Activated T-helper 2 cell treated with anti-CD3 and anti-CD28 coated beads, Interferon-gamma antibody, Interleukin-2, Interleukin-4, amounts not matched to agents 10 μg/mL and 5 μg/mL and 100 μg/mL, durations not matched to agents 14 hours and 24 hours and 36 hours (primary cell): ENCODE data around the gene GCK. TPM values are rescaled to one million over a fixed set of nuclear protein-coding genes. Genes with fewer than 3 reads are reported as not detected.

ENCODE experiments used
- DNase-seq: peaks from one replicate; pipeline ENCODE4 v3.0.0; 2021; ENCODE audit warnings: low spot score
- H3K27ac Mint-ChIP-seq: one replicate; pipeline ENCODE4 v1.8.0; 2021; ENCODE audit warnings: mixed read lengths
- H3K27me3 Mint-ChIP-seq: one replicate; pipeline ENCODE4 v1.8.0; 2021; ENCODE audit warnings: low read depth, mixed read lengths
- H3K36me3 Mint-ChIP-seq: one replicate; pipeline ENCODE4 v1.8.0; 2021; ENCODE audit warnings: low read depth, mixed read lengths
- H3K4me1 Mint-ChIP-seq: one replicate; pipeline ENCODE4 v1.8.0; 2021; ENCODE audit warnings: low read depth, mixed read lengths
- H3K4me3 Mint-ChIP-seq: one replicate; pipeline ENCODE4 v1.8.0; 2021; ENCODE audit warnings: low read depth, mild to moderate bottlenecking, moderate library complexity, mixed read lengths
- H3K9me3 Mint-ChIP-seq: one replicate; pipeline ENCODE4 v1.8.0; 2021; ENCODE audit warnings: mixed read lengths
- intact Hi-C: fragments of 100-400 bp; cut with micrococcal nuclease; formaldehyde crosslinking; loops from one replicate; pipeline ENCODE4 v1.15.1; 2023
- total RNA-seq: library from RNA; stranded (reverse); gene quantifications from 2 replicates; pipeline ENCODE4 v1.2.3, GENCODE V29; 2022

Gene GCK
- total RNA-seq, 1 donor from 2014 or later = 1.8 TPM

DNA sequence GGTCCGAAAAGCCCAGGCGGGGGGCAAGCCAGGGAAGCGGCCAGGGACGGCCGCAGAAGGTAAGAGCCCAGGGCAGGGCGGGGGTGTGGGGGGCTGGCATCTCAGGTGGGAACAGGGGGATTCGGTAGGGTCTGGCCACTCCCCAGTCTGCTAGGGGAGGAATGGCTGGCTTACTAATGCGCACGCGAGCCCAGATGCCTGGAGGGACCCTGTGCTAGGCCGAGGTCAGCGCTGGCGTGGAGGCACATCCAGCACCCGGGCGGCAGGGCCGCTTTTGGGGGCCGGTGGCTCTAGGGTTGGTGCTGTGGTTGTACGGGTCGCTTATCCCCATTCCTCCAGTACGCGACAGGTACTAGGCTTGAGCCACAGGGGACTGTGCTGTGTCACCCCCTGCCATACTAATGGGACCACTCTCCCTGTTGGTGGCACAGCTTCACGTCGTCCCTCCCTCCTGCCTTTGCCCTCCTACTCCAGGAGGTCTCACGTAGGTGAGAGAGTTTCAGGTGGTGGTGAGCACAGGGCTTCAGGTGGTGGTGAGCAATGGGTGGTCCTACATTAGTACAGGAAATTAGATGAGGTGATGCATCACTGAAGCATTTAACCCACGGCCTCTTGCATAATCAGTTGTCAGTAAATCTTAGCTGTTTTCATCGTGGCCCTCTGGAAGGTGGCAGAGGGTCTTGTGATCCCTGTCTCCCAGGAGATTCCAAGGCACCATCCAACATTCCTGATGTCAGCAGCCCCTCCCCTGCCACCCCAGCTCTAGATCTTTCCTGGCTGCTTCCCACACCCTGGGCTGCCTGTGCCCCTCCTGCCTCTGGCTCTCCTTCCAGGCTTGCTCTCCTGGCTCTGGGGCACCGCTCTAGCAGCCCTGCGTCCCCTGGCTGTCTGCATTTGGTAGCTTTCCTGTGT, 84.1 kb downstream of the GCK start:
- DNase-seq = no peak
- Mint-ChIP-seq H3K27me3 (peaks cover 5% of the 10 kb centered on the region), H3K4me3 (peak overlapping the region; percentile 79), H3K36me3 (peaks cover 3% of the 10 kb centered on the region), H3K4me1 (peaks cover 9% of the 10 kb centered on the region), H3K27ac (peak overlapping the region; percentile 38), H3K9me3 (no peaks in the 10 kb centered on the region)
- intact Hi-C loops = no loop called here

- no peak for DNase-seq
Measured at GRCh38 chr7:44103923-44104859, 85.0 kb downstream of the GCK start, which contains the start of gene AEBP1. TSS of gene AEBP1 (plus strand) at chr7:44104345. CDS start at chr7:44104666, 321 bp downstream.

GRCh38 chr7:44103566-44103922, 85.7 kb downstream of the GCK start:
- peaks cover 3% of the 10 kb centered on the region for H3K36me3 Mint-ChIP-seq
- H3K9me3 Mint-ChIP-seq = no peaks in the 10 kb centered on the region
- DNase-seq = no peak
- peaks cover 11% of the 10 kb centered on the region for H3K4me1 Mint-ChIP-seq
- H3K27me3 Mint-ChIP-seq = peaks cover 5% of the 10 kb centered on the region
- peak overlapping the region; percentile 75 for H3K4me3 Mint-ChIP-seq
- intact Hi-C loops = no loop called here
- H3K27ac Mint-ChIP-seq = peak overlapping the region; percentile 38

More at GRCh38 chr7:44103923-44104859, 85.0 kb downstream of the GCK start, which contains the start of gene AEBP1:
- H3K4me3 Mint-ChIP-seq = peak within 1 kb of the TSS; percentile 79
- peaks cover 5% of the 10 kb centered on the region for H3K27me3 Mint-ChIP-seq
- peaks cover 3% of the 10 kb centered on the region for H3K36me3 Mint-ChIP-seq
- H3K4me1 Mint-ChIP-seq = peaks cover 11% of the 10 kb centered on the region
- peak within 1 kb of the TSS; percentile 38 for H3K27ac Mint-ChIP-seq
- H3K9me3 Mint-ChIP-seq = no peaks in the 10 kb centered on the region
- intact Hi-C loops = no loop called here

- intact Hi-C loops = no loop called here
- Mint-ChIP-seq H3K4me1 (peaks cover 13% of the 10 kb centered on the region), H3K4me3 (peak overlapping the region; percentile 75), H3K36me3 (no peaks in the 10 kb centered on the region), H3K9me3 (no peaks in the 10 kb centered on the region), H3K27me3 (peaks cover 5% of the 10 kb centered on the region), H3K27ac (peak overlapping the region; percentile 38)
- DNase-seq = no peak
Measured at GRCh38 chr7:44102846-44103565, 86.2 kb downstream of the GCK start.

DNA sequence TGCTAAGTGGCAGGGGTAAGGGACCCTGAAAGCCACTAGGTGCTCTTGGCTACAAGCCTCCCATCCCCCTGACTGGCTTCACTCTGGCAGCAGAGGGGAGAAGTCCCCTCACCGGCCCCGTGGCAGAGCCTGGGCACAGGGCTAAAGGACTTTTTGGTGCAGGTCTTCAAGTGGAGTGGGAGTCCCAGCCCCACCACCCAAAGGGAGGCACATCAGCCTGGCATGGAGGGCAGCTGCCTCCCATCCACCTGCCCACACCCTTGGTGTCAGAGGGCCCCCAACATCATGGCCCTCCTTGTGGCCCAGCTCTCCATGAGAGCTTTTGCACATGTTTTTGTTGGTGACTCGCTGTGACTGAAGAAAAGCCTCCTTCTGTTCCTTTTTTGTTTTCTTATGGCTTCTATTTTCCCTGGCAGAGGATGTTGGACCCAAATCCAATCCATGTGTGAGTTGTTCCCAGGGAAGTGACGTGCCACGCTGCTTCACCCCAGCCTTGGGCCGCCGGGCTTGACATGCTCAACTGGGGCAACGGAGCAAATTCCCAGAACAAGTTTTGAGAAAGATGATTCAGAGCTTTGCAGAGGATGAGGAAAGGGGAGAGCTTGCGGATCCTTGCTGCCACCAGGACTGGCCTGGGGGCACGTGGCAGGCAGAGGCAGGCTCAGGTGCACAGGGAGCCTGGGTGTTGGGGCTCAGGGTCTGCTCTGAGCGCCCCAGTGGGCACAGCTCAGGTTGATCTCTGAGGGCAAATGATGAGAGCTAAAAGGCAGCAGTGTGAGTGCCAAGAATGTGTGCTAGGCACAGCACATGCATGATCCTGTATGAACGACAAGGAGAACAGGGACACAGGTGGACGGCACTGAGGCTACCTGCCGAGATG, 87.0 kb downstream of the GCK start:
- peaks cover 21% of the 10 kb centered on the region for H3K4me1 Mint-ChIP-seq
- intact Hi-C loops = no loop called here
- H3K36me3 Mint-ChIP-seq = no peaks in the 10 kb centered on the region
- peaks cover 5% of the 10 kb centered on the region for H3K27me3 Mint-ChIP-seq
- H3K4me3 Mint-ChIP-seq = no peak overlapping the region
- H3K27ac Mint-ChIP-seq = no peak overlapping the region
- no peaks in the 10 kb centered on the region for H3K9me3 Mint-ChIP-seq
- DNase-seq = no peak

DNA sequence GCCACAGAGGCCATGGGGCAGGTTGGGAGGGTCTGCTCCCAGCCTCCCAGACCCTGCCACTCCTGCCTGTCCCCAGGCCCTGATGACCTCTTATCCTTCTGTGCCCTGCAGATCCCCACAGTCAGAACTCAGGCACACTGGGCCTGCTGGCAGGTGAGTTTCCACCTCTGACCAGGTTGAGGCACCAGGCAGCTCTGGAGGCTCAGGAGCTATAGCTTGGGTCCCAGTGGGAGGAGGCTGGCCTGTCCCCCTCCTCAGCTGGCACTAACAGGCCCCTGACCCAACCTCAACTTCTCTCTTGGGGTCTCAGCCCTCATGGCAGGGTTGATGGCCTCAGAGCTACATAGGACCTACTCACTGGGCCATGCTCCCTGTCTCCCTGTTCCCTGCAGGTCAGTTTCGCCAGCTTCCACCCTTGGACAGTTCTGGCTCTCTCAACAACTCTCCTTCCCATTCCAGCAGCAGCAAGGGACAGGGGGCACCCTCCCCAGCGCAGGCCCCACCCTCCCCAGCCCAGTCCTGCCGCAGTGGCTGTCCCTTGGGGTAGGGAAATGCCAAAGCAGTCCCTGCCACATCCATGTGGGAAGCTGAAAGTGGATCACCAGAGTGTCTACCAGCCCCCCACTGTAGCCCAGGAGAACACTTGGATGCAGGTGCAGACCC, 87.8 kb downstream of the GCK start:
- Mint-ChIP-seq H3K9me3 (no peaks in the 10 kb centered on the region), H3K27me3 (peaks cover 5% of the 10 kb centered on the region), H3K36me3 (no peaks in the 10 kb centered on the region), H3K4me3 (no peak overlapping the region), H3K4me1 (peaks cover 29% of the 10 kb centered on the region), H3K27ac (no peak overlapping the region)
- intact Hi-C loops = no loop called here
- DNase-seq = no peak

- H3K9me3 Mint-ChIP-seq = no peaks in the 10 kb centered on the region
- intact Hi-C loops = no loop called here
- peaks cover 26% of the 10 kb centered on the region for H3K4me1 Mint-ChIP-seq
- DNase-seq = no peak
- no peak overlapping the region for H3K4me3 Mint-ChIP-seq
- H3K36me3 Mint-ChIP-seq = no peaks in the 10 kb centered on the region
- H3K27me3 Mint-ChIP-seq = peaks cover 5% of the 10 kb centered on the region
- H3K27ac Mint-ChIP-seq = no peak overlapping the region
Measured at GRCh38 chr7:44100458-44101302, 88.6 kb downstream of the GCK start.

GRCh38 chr7:44099669-44100068, 89.6 kb downstream of the GCK start:
- intact Hi-C loops = no loop called here
- H3K4me3 Mint-ChIP-seq = no peak overlapping the region
- no peaks in the 10 kb centered on the region for H3K9me3 Mint-ChIP-seq
- H3K36me3 Mint-ChIP-seq = no peaks in the 10 kb centered on the region
- no peak overlapping the region for H3K27ac Mint-ChIP-seq
- peaks cover 24% of the 10 kb centered on the region for H3K4me1 Mint-ChIP-seq
- H3K27me3 Mint-ChIP-seq = peaks cover 3% of the 10 kb centered on the region
- DNase-seq = no peak

DNA sequence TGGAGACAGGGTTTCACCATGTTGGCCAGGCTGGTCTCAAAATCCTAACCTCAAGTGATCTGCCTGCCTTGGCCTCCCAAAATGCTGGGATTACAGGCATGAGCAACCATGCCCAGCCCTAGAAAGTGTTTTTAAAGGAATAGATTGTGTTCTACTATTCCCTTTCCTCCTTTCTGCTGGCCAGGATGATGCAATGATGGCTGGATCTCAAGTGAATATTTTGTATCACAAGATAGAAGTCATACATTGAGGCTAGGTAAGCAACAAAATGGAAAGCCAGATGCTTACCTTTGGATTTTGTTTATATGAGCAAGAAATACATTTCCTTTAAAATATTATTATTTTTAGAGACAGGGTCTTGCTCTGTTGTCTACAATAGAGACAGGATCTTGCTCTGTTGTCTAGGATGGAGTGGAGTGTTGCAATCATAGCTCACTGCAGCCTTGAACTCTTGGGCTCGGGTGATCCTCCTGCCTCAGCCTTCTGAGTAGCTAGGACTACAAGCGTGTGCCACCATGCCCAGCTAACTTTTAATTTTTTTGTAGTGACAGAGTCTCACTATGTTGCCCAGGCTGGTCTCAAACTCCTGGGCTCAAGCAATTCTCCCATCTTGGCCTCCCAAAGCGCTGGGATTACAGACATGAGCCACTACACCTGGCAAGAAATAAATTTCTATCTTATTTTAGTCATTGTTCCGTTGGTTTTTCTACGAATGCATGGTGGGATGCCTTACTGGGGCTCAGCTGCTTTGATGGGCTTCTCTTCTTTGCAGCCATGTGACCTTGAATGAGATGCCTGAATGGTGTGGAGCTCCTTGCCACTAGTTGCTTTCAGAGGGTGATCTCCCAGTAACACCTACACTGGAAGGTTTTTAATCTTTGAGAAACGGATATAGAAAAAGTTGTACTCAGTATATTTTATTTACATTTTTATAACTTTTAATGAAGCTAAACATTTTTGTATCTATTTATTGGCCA, 90.9 kb downstream of the GCK start:
- H3K4me3 Mint-ChIP-seq = no peak overlapping the region
- H3K27ac Mint-ChIP-seq = peak overlapping the region; percentile 84
- intact Hi-C loops = no loop called here
- no peak for DNase-seq
- H3K4me1 Mint-ChIP-seq = peaks cover 27% of the 10 kb centered on the region
- H3K27me3 Mint-ChIP-seq = peaks cover 3% of the 10 kb centered on the region
- H3K9me3 Mint-ChIP-seq = no peaks in the 10 kb centered on the region
- no peaks in the 10 kb centered on the region for H3K36me3 Mint-ChIP-seq
